Hepatocyte (in vitro differentiated cells): Measurements from ENCODE around the gene NAV3.

ENCODE experiments used
- CTCF ChIP-seq: fragments of 200-600 bp; sonication (generic); IDR thresholded peaks from 2 replicates; pipeline ENCODE4 v1.5.1; 2016; ENCODE audit warnings: antibody characterized with exemption, mild to moderate bottlenecking; ENCODE audit not compliant: poor library complexity
- EZH2phosphoT487 ChIP-seq: fragments of 200-600 bp; sonication (generic); IDR thresholded peaks from one replicate; pipeline ENCODE4 v1.6.1; 2018; ENCODE audit warnings: antibody characterized with exemption, mild to moderate bottlenecking, low read depth, moderate library complexity; ENCODE audit not compliant: unreplicated experiment, severe bottlenecking

- TF ChIP-seq CTCF (no peak), EZH2phosphoT487 (no peak)
These were observed 356.0 kb downstream of the NAV3 start for GRCh38 chr12:78186670-78187069.
